HG02571 (cell line): ENCODE measurements around the gene IRX2.

Source experiments
- ATAC-seq: cut with Tn5 transposase; IDR thresholded peaks from one replicate; pipeline ENCODE4 v1.9.1; 2021; ENCODE audit warnings: mild to moderate bottlenecking, moderate library complexity; ENCODE audit not compliant: unreplicated experiment

The IRX2 gene

DNA sequence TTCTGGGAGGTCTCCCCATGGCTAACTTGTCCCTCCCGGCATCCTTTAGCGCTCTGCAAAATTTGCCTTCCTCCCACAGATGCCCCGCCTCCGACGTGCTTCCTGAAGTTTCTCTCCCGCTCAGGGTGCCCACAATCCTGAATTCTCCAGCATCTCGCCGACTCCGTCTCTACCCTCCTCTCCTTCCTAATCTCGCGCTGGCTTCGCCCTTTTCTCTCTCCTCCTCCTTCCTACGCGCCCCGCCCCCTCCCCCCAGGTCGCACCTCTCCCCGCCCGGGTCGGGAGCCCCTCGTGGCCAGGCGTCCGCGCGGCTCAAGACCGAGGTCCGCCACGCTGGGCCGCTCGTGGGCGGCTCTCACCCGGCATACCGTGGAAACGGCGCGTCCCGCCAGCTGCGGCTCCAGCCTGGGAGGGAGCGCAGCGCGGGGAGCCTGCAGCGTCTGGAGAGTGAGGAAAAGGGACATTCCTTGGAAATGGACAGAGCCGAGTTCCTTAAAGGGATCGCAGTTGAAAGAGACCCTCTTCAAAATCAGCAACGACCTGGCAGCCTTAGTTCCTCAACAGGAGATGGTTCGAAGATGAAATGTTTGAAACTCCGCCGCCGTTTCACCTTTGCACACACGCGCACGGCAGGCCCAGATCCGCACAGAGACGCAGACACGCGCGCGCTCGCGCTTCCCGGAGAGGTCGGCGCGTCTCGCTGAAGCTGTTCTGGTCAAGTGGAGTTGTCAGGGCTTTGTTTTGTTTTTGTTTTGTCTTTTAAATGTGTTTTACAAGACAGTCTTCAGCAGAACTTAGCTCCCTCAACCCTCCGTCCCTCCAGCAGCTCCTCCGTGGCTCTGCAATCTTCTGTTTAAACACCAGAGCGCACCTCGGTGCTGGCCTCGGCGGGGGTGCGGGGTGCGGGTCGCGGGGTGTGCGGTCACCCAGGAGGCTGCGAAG is 5.0 kb upstream of the IRX2 start:
- no peak for ATAC-seq

GRCh38 chr5:2755681-2756171 is 4.2 kb upstream of the IRX2 start:
- ATAC-seq = no peak

DNA sequence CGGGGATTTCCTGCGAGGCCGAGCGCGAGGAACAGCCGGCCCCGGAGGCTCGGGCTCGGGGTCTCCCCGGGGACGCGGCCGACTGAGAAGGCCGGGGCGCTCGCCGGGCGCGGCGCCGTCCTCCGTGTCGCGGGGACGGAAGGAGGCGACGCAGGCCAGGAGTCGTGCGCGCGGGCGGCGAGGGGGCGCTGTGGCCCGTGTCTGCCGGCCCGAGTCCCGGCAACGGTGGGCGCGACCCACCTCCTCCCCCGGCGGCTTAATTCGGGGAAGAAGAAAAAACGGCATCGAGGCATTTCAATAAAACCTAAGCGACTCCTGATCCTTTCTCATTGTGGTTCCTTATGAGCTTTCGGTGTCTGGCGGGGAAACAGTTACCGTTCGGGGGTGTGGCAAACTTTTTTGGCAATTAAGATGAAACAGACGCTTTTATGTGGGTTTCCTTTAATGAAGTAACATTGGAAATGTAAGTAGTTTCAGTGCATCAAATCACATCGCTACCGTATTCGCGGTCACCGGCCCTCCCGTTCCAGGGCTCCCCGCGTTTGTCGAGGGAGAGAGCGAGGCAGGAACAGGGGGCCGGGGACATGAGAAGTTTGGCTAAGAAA is 3.7 kb upstream of the IRX2 start:
- ATAC-seq = no peak

- no peak for ATAC-seq
Observed at GRCh38 chr5:2754581-2755075, 3.2 kb upstream of the IRX2 start.

DNA sequence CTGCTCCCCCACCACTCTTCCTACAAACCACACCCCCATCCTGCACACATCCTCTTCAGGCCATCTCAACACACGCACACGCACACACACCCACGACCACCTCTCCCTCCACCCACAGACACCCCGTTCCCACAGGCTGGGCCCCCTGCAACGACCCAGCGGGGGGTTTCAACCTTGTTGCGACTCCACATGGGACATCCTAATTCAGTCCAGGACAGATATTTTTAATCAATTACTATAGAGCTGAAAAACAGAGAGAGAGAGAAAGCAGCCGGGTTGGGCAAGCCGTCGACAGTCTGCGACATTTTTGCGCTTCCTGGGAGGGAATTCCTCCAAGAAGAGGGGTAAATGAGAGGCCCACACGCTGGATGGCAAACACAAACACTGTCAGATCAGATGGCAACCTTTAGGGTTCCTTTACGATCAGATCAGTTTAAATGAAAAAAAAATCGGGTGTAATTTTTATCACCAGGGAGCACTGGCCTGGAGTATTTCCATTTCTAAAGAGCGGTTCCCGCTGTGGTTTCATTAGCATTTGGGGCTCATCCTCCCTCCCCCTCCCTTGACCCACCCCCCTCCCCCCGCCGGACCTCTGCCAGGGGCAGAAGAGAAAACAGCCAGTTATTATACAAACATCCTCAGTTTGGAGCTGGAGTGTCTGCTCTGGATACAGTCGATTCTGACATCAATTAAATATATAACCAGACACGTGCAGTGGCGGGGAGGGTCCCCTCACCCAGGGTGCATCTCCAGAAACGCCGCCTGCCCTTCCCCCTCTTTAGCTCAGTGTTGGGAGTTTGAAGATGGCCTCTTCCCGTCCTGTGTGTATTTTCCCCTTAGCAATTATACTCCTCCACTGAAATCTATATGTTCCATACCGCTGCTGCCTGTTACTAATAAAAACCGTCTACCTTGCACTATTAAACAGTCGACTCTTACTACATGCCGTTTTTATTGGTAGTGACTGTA is 2.3 kb upstream of the IRX2 start:
- ATAC-seq = no peak

GRCh38 chr5:2752821-2753439 is 1.5 kb upstream of the IRX2 start:
- ATAC-seq = no peak

- ATAC-seq = no peak
Observed at GRCh38 chr5:2752059-2752820, 763 bp upstream of the IRX2 start.

DNA sequence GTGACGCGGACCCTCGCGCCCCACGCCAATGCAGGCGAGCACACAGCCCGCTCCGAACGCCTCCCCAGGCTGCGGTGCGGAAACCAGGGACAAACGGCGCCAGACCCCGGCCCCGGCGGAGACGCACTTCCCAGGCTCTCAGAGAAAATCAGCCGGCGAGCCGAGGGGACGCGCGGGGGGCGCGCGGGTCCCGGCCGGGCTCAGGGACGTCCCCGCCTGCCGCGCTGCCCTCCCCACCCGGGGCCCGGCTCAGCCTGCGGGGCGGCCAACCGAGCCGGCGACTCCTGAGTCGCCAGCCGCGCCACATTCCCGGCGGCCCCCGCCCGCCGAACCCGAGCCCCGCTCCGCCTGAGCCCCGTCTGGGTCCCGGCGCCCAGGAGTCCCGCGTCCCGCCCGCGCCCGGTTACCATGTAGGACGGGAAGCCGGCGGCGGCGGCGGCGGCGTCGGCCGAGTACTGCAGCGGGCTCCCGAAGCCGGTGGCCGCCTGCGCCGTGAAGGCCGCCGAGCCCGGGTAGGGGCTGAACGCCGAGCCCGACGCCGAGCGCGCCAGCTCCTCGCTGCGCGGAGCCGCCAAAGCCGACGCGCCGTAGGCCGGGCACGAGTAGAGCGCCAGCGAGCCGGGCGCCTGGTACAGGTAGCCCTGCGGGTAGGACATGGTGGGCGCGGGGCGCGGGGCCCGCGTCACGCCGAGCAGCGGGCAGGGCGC is 566 bp downstream of the IRX2 start:
- no peak for ATAC-seq

- ATAC-seq = no peak
Observed at GRCh38 chr5:2750026-2750757, 1.3 kb downstream of the IRX2 start.

DNA sequence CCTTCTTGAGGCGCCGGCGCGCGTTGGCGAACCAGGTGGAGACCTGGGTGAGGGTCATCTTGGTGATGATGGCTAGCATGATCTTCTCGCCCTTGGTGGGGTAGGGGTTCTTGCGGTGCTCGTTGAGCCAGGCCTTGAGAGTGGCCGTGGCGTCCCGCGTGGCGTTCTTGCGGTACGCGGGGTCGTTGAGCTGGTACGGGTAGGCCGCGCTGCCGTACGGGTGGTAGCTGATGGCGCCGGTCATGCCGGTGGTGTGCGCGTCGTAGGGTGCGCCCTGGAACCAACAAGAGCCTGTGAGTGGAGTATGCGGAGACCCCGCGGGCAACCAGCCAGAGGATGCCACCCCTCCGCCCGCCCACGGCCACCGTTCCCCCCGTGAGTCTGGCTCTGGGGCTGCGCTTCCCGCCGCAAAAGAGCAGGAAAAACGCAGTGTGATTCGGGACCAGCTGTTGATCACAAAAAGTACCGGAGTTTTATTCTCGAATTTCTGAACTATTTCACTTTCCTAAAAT is 1.9 kb downstream of the IRX2 start:
- ATAC-seq = no peak

DNA sequence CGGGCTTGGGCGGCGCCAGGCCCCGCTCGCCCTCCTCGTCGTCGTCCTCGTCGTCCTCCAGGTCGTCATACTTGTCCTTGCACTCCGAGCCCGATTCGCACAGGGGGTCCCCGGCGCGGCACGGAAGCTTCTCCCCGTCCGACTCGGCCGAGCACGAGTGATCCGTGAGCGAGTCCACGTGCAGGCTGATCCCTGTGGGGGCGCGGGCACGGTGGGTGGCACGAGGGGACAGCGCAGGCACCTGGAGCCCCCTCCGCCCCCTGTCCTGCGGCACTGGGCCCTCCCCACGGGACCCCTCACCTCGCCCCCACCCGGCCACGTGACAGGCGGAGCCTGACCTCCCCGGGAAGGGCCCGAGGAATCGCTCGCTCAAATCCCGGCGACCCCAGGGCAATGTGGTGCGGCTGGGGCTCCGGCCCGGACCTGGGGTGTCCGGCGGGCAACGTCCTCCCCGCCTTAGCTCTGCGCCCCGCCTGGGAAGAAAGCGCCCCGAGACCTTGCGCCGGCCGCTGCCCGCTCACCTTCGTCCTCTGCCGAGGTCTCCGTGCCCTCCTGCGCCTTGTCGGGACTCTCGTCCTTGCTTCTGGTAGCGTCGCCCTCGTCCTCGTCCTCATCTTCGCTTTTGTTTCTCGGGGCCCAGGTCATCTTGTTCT is 2.5 kb downstream of the IRX2 start:
- ATAC-seq = no peak

DNA sequence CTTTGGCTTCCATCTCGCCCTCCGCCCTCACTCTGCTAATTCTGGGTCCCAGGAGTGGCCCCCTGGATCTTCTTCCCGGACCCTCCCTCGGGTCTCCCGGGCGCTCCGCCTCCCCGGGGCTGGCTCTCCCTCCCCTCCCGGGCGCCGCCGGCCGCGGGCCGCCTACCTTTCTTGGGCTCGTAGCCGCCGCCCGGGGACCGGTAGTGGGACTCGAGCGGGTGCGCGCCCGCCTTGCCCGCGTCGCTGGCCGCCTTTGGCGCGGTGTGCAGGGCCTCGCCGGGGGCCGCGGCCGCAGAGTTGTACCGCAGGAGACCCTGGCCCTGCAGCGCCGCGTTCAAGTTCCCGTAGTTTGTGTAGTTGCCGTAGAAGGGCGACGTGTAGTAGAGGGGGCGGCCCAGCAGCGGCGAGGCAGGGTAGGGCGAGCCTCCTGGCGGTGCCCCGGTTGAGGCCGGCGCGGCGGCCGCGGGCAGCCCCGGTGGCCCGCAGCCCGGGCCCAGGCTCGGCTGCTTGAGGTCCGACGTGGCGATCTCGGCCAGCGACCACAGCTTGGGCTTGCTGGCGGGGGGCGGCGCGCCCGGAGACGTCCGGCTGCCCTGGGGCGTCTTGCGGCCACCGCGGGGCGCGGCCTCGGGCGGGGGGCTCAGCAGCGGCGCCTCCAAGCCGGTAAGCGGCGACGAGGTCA is 3.2 kb downstream of the IRX2 start:
- no peak for ATAC-seq

DNA sequence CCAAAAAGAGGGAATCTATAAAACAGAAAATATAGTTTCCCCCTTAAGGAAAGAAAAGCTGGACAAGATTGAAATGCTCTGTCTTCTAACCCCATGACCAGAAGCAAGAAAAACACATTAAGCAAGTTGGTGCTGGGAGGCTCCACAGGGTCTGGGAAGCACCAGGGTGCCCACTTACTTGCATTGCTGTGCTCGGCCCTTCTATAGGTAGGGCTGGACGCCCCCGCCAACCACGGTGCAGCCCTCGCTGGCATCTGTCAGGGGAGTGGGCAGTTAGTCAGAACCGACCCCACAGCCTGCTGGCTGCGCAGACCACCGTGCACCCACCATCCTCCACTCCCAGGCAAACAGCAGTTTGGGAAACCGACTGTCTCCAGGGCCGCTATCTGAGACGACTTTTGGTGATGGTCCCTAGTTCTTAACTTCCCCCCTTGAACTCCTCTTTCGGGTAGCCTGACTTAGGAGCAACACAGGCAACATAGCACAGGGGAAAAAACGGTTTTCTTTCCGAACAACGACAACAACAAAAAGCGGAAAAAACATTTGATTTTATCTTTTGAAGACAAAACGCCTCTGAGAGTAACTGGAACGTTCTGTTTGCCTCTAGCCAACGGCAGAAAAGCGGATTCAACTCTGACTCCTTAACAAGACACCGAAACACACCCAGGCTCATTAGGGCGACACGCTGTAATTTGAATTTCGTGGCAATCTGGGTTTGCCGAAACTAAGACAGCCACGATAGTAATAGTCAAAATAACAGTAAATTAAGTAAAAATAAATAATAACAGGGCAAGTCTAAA is 3.9 kb downstream of the IRX2 start:
- ATAC-seq = no peak

DNA sequence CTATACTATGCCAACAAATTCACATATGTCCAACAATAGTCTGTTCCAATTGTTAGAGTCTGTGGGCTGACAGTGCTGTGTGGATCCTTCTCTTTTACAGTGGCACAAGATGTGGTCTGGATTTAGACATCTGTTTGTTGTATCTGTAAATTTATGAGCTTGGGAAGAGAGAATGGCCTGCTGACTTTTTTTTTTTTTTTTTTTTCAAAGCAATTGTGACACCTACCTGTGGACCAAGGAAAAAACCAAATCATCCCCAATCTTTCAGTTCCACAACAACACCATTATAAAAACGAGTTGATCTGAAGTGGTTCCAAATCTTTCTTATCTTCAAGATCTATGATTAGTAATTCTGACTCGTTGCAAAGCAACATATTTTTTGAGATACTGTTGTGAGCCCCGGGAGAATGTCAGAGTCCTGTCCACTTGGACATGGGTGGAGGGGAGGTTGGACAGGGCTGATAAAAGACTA is 4.9 kb downstream of the IRX2 start:
- ATAC-seq = no peak

DNA sequence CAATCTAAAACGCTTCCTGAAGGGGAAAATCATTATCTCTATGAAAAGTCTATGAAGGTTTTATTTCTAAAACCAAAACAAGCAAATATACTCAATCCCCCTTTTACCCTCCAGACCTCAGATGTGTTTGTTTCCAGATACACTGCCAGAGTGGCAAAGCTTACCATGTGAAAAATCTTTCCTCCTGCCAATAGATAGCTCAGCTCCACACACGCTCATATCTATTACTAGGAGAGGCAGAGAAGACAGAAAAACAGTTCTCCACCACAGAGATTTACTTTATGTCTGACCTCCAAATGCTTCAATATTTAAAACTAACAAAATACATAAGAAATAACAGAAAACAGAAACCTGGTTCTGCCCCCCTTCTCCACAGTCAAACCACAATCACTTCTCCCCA is 7.0 kb downstream of the IRX2 start:
- no peak for ATAC-seq
